Stimulated activated CD8-positive, alpha-beta memory T cell treated with anti-CD3 and anti-CD28 coated beads, Interleukin-15, amount 100 ng/mL, for 1 hour (primary cell): ENCODE results near the gene FOXP1.

Source experiments
- DNase-seq: peaks from one replicate; pipeline ENCODE4 v3.0.0-alpha.2; 2020; ENCODE audit warnings: low read depth

Gene FOXP1

DNA sequence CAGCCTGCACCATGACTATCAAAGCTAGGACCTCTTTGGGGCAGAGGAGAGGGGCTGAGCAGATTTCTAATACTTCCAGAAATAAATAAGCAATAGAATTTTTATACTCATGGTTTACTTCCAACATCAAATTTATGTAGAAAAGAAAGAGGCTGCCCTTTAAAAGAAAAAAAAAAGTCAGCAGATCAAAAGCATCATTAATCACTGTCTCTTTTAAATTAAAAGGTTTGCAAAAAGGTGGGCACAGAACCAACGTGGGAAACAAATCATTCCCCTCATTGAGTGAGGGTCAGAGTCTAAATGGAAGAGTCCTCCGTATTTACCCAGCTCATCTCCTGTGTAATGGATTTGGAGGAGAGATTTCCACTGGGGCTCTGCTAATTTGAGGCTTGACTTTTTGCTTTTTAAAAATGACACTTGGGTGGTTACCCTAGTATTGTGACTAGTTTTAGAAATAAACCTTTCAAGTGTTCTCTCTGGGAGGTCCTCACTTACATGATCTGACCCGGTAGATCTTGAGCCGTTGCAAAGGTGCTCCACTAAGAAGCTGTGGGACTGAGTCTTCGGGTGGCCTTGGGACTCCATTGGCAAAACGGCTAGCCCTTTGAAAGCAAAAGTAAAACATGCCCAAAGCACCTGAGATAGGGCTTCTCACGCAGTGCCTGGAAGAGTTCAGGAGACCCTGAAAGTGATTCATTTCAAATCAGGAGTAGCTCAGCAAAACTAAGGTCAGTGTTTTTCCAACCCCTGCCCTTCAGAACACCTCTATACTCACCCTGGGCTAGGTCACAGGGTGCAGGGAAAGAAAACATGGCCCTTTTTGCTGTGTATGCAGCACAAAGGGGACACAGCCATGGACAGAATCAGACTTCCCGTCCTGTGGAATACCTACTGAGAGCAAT lies 320.9 kb downstream of the FOXP1 start:
- DNase-seq, result no peak

- no peak for DNase-seq
Observed at GRCh38 chr3:71260782-71261181, 322.7 kb downstream of the FOXP1 start.

- DNase-seq, result no peak
Observed at GRCh38 chr3:71258526-71258925, 325.0 kb downstream of the FOXP1 start.

GRCh38 chr3:71258116-71258515 lies 325.4 kb downstream of the FOXP1 start:
- DNase-seq, result no peak

- DNase-seq, result no peak
Observed at GRCh38 chr3:71255498-71255897, 328.0 kb downstream of the FOXP1 start.

DNA sequence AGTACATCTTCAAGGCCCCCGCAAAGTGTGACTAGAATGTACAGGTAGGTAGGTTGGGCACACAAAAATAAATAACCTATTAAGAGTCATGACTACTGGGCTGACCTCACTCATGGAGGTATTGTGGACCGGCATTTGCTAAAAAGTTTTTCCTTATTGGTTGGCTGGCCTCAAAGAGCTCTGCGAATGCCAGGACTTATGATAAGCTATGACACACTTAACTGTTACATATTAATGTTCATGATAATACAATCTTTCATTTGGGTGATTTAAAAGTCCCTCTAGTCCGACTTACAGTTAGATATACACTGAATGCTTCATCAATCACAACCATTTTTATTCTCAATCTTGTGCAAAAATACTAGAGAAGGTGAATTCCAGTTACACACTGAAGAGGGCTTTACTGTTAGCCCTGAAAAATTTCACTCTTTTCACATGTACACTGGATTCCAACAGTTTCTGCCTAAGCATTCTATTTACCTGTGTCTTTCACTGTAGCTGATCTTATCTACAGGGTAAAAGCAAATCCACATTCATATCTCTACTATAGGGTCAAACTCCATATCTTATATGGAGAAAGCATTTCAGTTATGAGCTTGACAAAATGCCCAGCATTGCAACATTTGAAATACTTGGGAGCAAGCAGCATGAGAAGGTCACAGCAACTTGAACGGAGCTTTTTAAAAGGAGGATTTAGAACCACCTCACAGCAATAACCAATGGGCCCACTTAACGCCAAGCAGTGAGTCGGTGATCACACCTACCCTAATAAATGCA lies 329.1 kb downstream of the FOXP1 start:
- no peak for DNase-seq

DNA sequence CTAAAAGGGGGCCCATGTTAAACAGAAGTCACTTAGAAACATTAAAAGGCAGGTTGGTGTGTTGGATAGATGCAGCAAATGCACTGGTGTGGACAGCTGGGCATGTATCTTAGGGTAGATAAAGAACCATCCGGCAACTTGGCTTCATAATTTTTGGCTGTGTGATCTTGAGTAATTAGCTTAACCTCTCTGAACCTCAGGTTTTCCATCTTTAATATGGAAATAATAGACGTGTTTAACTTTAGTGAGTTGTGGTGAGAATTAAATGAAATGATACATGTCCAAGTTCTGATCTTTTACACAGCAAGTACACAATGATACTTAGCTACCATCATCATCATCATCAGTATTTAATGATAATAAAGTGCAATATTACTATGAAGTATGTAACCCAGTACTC lies 330.4 kb downstream of the FOXP1 start:
- DNase-seq, result no peak

GRCh38 chr3:71252466-71252865 lies 331.1 kb downstream of the FOXP1 start:
- DNase-seq, result no peak

DNA sequence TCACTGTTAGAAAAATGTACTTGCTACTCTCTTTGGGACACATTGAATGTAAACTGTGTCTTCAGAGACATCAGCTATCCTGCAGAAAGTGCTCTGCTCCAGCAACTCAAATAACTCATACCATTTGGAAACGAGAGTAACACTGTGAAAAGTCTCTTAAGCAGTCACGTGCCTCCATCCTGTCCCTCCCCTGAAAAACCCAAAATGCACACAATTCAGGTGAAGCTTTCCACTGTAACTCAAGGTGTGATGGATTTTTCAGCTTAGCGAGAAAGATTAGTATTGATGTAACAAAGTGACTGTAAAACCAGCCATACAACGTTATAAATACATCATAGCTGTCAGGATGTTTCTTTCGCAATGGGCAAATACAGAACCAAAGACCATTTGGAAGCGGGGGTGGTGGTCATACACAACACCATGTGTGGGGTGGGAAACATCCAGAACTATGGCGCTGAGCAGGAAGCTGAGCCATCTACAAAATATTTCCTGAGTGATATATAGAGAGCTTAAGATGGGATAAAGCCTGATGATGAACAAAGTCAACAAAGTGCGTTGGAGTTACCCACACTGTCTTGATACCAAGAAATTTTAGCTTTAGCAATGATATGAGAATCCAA lies 332.3 kb downstream of the FOXP1 start:
- DNase-seq, result no peak

GRCh38 chr3:71250026-71250425 lies 333.5 kb downstream of the FOXP1 start:
- no peak for DNase-seq

DNA sequence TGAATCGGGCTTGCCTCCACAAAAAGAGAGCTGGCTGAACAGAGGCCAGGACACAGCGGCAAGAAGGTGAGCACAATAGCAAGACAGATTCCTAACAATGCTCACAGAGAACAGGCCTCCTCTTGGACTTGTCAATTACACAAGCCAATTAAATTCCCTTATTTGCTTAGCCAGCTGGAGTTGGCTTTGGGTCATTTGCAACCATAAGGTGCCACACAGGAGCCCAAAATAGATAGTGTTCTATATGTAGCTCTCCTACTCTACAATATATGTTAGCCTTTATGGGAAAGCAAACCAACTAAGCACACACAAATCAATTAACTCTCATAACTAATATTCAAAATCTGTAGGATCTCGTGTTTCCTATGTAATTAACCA lies 335.6 kb downstream of the FOXP1 start:
- no peak for DNase-seq

GRCh38 chr3:71247221-71247957 lies 336.1 kb downstream of the FOXP1 start:
- DNase-seq, result no peak

DNA sequence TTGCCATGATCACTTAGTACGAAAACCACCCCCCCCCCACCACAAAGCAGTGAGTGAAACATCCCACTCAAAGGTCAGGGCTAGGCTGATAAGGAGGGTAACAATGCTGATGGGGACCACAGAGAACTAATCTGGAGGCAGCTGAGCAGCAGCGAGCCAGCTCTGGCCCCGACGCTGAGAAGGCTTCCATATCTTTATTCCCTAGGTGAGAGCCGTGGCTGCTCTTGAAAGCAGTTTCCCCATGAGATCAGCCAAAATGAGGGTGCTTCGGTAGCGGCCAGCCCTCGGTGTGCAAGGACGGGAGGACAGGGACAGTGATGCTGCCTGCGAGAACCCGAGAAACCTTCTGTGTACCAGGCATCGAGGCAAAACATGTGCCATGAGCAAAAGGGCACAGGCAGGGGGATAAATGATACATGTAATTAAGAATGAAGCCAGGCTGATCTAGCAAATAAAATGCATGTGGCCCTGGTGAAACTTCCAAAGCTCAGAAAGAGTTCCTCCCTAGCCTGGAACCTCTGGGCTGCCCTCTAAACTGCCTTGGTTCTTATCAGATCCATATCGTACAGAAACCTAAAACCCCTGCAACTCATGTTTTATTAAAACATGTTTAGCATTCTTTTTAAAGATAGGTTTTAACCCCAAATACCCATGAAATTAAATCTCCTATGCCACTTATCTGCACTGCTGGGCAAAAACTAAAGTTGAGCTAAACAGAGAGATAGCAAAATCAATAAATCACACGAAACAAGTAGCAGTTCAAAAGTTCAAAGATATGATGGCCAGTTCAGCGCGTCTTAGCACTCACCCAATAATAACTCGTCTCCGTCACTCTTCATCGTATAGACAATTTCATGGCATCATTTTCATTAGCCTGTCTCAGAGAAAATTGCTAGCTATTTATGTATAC lies 337.3 kb downstream of the FOXP1 start:
- DNase-seq, result no peak

GRCh38 chr3:71244826-71245488 lies 338.6 kb downstream of the FOXP1 start:
- DNase-seq, result no peak

DNA sequence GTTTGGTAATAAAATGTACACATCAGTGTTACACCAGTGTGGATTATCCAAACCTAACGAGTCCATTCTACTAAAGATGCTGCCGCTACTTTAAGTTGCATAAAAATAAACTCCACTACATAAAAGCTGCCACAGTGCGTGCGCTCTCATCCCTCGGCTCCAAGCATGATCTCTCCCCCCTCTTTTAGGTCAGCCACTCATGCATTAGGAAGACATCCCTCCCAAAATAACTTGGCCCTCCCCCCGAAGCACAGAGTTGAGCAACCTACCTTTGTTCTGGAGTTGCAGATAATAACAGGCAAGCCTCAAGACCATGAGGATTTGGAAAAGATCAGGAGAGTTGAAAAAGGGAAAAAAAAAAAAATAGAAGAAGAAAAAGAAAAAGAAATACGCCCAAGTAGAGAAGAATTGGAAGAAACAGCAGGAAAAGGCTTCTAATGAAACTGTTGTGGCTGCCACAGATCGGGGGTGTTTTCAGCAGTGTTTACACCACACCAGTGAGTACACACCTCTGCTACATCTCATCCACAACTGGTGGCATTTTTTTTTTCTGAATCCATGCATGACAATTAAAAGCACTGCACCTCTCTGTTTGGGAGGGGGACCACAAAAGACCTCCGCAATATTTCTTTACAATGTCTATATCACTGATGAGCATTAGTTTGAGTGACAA lies 339.2 kb downstream of the FOXP1 start:
- no peak for DNase-seq

DNA sequence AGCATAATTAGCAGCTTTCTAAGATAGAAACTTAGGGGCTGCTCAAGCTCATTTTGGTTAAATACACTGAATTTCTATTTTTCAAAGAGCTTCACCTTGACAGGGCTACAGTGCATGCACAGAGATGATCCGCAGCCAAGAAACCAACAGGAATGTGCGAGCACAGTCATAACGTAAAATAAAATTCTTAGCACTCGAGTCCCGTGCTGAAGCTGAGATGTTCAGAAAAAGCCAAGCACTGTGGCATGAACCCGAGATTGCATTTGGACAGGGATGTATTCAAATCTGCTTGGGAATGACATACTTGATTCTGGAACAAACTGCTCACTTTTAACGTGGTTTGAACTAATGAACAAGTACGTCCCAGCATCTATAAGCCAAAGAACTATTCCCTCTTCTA lies 340.3 kb downstream of the FOXP1 start:
- no peak for DNase-seq

- DNase-seq, result no peak
Observed at GRCh38 chr3:71241981-71242560, 341.5 kb downstream of the FOXP1 start.

DNA sequence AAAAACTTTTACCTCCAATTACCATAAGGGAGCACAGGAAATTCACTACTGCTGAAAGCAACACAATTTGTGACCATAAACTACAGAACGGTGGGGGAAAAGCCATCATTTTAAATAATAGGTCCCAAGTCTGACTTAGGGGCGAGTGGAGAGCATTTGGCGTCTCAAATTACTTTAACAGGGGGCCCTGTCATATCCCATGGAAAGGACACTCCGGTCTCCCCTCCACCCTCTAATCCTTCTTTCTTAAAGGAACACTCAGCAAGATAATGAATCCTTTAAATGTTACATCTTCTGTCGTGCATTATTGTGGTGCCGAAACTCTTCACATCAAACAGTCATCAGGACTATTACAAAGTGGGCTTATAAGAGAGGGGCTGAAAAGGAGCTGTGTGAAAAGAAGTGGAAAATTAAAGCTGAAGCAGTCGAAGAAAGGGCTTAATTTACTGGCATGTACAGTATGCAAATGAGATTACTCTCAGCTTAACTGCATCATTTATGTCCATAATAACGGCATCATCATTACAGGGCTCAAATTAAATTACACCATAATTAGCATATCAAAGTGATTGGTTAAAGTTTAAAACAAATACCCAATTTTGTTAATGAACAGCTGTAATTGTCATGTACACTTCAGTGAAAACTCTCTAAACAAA lies 342.2 kb downstream of the FOXP1 start:
- no peak for DNase-seq

GRCh38 chr3:71240034-71240433 lies 343.5 kb downstream of the FOXP1 start:
- no peak for DNase-seq
